Superior temporal gyrus (tissue), 1 donor: ENCODE data around the gene PDE4B.
A peak's percentile ranks its signal among the peaks of the same experiment; 100 is the strongest.
"Not testable (repeated sequence)": the region's sequence is repeated elsewhere in the genome, so short reads cannot be mapped to it uniquely, and the experiment has no call there.

ENCODE experiments used
- DNase-seq: peaks from one replicate; pipeline ENCODE4 v3.0.0-alpha.2; 2016; ENCODE audit errors: extremely low spot score

Gene PDE4B

GRCh38 chr1:65953170-65953569 is 160.5 kb downstream of the PDE4B start:
- DNase-seq, result no peak

DNA sequence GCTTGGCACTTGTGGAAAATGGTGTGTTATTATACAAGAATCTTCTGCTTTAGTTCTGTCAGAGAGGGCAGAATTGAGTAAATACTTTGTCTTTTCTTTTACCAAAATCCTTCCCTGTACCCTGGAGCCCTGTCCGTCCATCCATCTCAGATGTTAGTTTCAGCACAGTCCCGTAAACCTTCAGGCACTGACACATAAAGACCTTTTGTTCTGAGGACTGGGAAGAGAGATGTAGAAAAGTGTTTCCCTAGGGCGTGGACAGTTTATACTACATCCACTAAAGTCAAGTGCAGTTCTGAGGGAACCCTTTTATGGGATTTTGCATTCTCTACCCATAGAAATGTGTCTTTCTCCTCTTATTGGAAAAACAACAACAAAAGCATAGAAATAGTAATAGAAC is 162.4 kb downstream of the PDE4B start:
- peak; percentile 76 for DNase-seq

GRCh38 chr1:65955503-65955902 is 162.8 kb downstream of the PDE4B start:
- DNase-seq, result peak; percentile 42

- peak; percentile 98 for DNase-seq
These were observed 166.1 kb downstream of the PDE4B start for GRCh38 chr1:65958561-65959350.

- peak; percentile 73 for DNase-seq
These were observed 167.3 kb downstream of the PDE4B start for GRCh38 chr1:65959896-65960567.

DNA sequence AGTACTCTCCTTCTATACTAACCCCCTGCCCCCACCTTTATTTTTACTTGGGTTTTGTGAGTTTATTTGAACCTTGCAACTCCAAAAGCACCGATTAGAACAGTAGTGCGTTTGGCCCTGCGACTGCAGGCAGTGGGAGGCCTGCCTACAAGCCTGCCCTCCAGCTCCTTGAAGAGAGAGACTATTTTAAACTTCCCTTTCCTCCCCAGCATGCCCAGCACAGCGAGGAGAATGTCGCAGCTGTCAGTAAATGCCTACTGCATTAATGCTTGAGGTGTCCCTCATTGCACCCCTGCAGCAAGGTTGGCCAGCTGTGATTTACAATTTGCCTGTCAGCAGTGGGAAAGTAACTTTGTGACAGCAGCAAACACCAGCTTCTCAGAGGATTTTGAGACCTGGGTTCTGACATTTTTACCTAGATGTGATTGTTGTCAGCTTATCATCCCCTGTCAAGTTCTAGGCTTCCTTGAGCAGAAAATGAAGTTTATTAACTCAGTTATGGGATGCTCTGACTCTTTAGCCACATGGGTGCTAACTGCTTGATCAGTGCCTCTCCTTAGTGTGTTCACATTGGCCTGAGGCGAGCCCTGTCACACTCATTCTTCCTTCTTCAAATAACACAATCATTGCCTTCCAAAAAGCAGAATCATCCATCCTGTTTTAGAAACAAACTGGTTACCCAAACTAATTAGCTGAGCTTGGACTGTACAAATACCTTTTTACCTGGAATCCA is 170.6 kb downstream of the PDE4B start:
- DNase-seq, result peak; percentile 70

GRCh38 chr1:65964123-65964522 is 171.4 kb downstream of the PDE4B start:
- DNase-seq, result peak; percentile 75

- DNase-seq, result peak; percentile 77
These were observed 172.7 kb downstream of the PDE4B start for GRCh38 chr1:65965112-65965996.

DNA sequence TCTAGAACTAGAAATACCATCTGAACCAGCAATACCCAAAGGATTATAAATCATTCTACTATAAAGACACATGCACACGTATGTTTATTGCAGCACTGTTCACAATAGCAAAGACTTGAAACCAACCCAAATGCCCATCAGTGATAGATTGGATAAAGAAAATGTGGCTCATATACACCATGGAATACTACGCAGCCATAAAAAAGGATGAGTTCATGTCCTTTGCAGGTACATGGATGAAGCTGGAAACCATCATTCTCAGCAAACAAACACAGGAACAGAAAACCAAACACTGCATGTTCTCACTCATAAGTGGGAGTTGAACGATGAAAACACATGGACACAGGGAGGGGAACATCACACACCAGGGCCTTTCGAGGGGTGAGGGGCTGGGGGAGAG is 174.8 kb downstream of the PDE4B start:
- not testable (repeated sequence) for DNase-seq

GRCh38 chr1:65971547-65971946 is 178.9 kb downstream of the PDE4B start:
- DNase-seq, result peak; percentile 20

GRCh38 chr1:65975708-65976107 is 183.0 kb downstream of the PDE4B start:
- DNase-seq, result no peak

GRCh38 chr1:65979136-65980044 is 186.7 kb downstream of the PDE4B start:
- peak; percentile 98 for DNase-seq

DNA sequence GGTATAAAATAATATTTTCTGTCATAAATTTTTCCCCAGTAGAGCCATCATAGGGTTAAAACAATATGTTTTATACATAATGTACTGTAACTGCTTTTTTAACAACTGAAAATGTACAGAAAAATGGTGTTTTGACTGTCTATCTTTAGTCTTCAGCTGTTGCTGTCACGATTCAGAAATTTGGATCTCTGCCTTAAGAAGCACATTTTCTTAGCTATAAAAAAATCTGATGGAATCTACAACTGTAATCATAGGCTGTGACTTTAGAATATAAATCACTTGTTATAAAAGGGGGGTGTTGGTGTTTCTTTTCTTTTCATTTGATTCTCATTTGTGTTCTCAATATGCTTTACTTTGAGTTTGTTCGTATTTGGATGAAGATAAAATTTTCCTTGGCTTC is 187.5 kb downstream of the PDE4B start:
- peak; percentile 82 for DNase-seq

DNA sequence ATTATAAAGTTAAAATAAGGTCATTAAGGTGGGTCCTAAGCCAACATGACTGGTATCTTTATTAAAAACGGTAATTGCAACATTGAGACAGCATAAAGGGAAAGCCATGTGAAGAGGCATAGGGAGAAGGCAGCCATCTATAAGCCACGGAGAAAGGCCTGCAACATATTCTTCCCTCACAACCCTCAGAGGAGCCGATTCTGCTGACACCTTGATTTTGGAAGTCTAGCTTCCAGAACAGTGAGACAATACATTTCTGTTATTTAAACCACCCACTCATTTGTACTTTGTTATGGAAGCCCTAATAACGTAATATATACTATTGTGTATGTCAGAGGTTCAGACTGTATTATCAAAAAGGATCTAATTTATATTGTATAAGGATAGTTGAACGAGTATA is 190.8 kb downstream of the PDE4B start:
- DNase-seq, result no peak

- peak; percentile 83 for DNase-seq
These were observed 192.8 kb downstream of the PDE4B start for GRCh38 chr1:65985393-65986066.

- no peak for DNase-seq
These were observed 193.5 kb downstream of the PDE4B start for GRCh38 chr1:65986146-65986545.

- DNase-seq, result no peak
These were observed 197.5 kb downstream of the PDE4B start for GRCh38 chr1:65990161-65990560.

GRCh38 chr1:65991694-65992093 is 199.0 kb downstream of the PDE4B start:
- peak; percentile 79 for DNase-seq

DNA sequence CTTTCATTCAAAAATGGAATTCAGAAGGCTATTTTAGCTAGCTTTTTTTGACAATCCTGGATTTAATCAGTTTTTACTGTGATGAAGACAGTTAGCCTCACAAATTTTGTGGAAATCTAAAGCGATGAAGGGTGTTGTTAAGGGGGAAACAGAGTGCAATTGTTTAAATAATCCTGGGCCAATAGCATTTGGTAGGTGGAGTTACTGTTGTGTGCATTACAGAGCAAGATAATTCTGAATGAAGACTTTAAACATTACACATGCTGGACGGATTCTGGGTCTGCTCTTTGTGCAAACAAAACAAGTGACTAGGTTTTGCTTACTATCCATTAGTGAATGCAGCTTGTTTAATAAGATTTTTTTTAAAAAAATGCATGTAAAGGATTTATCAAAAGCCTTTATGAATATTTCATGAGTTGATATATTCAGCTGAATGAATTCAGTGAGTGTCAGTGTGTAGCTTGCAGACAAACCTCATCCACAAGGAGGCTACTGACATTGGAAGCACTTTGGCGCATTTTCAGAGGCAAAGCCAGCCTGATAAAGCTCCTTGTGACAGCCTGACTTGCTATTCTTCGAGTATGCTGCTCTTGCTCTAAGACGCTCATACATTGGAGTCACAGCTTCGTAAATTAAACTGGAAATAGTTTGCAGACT is 199.6 kb downstream of the PDE4B start:
- peak; percentile 95 for DNase-seq
